Activated T-cell treated with anti-CD3 and anti-CD28 coated beads, Interleukin-2, amount 50 U/mL, for 72 hours (primary cell): Measurements from ENCODE around the gene RERE. TPM values are rescaled to one million over a fixed set of nuclear protein-coding genes. Genes with fewer than 3 reads are reported as not detected.

ENCODE experiments used
- ATAC-seq, 2 donors: fragments of 150-1000 bp; cut with Tn5 transposase; replicated peaks in 1 of 2; 2 replicates each; pipeline ENCODE4 v1.10.0; 2021; ENCODE audit warnings: moderate library complexity in 2 of 2, mild to moderate bottlenecking in 1 of 2
- DNase-seq, 2 donors: peaks; one replicate each; pipeline ENCODE4 v3.0.0; 2021 to 2022; ENCODE audit warnings: mixed read lengths in 1 of 2
- H3K27ac Mint-ChIP-seq: one replicate; pipeline ENCODE4 v1.8.0; 2022; ENCODE audit warnings: mild to moderate bottlenecking, moderate library complexity, mixed read lengths
- H3K27me3 Mint-ChIP-seq: one replicate; pipeline ENCODE4 v1.8.0; 2022; ENCODE audit warnings: low read depth, mixed read lengths
- H3K36me3 Mint-ChIP-seq, 2 donors: one replicate each; pipeline ENCODE4 v1.8.0; 2022; ENCODE audit warnings: mixed read lengths in 2 of 2, mild to moderate bottlenecking in 1 of 2; ENCODE audit not compliant: insufficient read depth in 2 of 2
- H3K4me1 Mint-ChIP-seq: one replicate; pipeline ENCODE4 v1.8.0; 2022; ENCODE audit warnings: low read depth, mixed read lengths
- H3K4me3 Mint-ChIP-seq, 2 donors: one replicate each; pipeline ENCODE4 v1.8.0; 2022; ENCODE audit warnings: mild to moderate bottlenecking in 2 of 2, mixed read lengths in 2 of 2, moderate library complexity in 2 of 2
- H3K9me3 Mint-ChIP-seq, 2 donors: one replicate each; pipeline ENCODE4 v1.8.0; 2022; ENCODE audit warnings: mixed read lengths in 2 of 2
- total RNA-seq, 2 donors: library from RNA; stranded (reverse); gene quantifications; one replicate each; pipeline ENCODE4 v1.2.3, GENCODE V29; 2022

Gene RERE
- total RNA-seq, 2 donors from 2014 or later = 98.7 to 105 TPM

GRCh38 chr1:8571200-8571984 is 246.0 kb downstream of the RERE start:
- H3K27me3 Mint-ChIP-seq = no peaks in the 10 kb centered on the region
- peak overlapping the region; percentile 42 for H3K27ac Mint-ChIP-seq
- H3K4me1 Mint-ChIP-seq = peaks cover 17% of the 10 kb centered on the region
- ATAC-seq = no peak
- no peak for DNase-seq
- no peaks in the 10 kb centered on the region for H3K9me3 Mint-ChIP-seq
- H3K4me3 Mint-ChIP-seq = no peak overlapping the region
- peaks cover 0 to 2% of the 10 kb centered on the region in 2 donors for H3K36me3 Mint-ChIP-seq

DNA sequence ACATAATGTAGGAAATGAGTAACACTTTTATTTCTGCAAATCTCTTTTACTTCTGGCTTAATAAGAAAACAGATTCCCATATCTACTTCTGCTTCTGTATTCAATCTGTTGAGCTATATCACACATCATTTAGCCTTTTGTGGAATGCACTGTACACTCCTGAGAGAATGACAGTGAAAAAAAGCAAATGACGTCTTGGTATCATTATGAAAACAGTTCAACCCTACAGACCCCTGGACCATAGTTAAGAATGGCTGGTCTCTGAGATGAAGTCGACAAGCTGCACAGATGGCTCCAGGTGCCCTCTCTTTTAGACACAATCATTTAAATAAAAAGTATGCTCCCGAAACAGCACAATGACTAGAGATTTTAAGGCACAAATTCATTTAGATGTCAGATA is 247.0 kb downstream of the RERE start:
- Mint-ChIP-seq H3K4me3 (no peak overlapping the region), H3K36me3 (peaks cover 0 to 2% of the 10 kb centered on the region in 2 donors), H3K27me3 (no peaks in the 10 kb centered on the region), H3K4me1 (peaks cover 26% of the 10 kb centered on the region), H3K9me3 (no peaks in the 10 kb centered on the region), H3K27ac (no peak overlapping the region)
- ATAC-seq (no peak), DNase-seq (no peak)

DNA sequence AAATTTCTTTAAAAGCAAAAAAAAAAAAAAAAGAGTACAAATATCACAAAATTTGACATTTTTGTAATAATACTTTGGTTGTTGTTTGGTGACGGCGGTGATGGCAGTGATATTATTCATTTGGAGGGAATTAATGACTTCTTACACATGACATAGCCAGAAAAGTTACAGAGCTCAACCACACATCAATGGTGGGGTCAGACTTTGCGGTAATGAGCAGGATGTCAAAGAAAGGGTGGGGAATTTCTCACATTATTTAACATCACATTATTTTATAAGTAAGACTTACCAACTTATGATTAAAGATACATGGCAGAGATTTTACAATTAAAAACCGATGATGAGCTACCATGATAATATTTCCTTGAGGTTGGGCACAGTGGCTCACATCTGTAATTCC is 248.2 kb downstream of the RERE start:
- Mint-ChIP-seq H3K4me3 (no peak overlapping the region), H3K27ac (no peak overlapping the region), H3K36me3 (peaks cover 0 to 2% of the 10 kb centered on the region in 2 donors), H3K27me3 (no peaks in the 10 kb centered on the region), H3K9me3 (no peaks in the 10 kb centered on the region), H3K4me1 (peaks cover 29% of the 10 kb centered on the region)
- DNase-seq = no peak
- no peak for ATAC-seq

DNA sequence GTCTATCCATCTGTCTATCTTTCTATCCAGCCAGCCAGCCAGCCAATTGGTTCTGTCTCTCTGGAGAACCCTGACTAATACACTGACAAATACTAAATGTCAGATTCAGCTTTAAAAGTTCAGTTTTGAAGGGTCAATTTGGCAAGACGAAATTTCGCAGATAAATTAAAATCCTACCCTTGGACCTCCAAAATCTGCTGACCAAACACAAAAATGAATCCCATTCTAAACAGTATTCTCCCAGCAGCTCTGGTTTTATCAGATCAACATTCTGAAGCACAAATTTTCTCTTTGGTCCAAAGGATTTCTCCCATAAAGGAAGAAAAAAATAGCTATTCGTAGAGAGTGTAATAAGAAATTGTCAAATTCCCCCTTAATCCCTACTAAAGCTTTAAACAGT is 248.6 kb downstream of the RERE start:
- DNase-seq = no peak

DNA sequence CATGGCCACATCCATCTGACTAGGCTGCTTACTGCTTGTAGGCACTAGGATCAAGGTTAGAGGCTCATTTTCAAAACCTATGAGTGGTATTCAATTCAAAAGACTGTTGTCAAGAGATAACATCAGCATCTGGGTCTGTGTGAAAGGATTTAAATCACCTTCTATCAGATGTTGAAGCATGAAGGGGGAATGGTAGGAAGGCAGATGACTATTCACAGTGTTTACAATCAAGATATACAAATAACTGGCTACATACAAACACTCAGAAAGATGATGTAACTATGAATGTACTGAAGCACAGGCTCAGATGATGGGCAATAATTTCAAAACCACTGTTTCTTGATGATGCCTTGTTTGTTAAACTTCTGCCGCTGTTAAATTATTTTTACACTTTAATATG is 250.3 kb downstream of the RERE start:
- Mint-ChIP-seq H3K4me3 (no peak overlapping the region), H3K27ac (no peak overlapping the region), H3K36me3 (no peaks in the 10 kb centered on the region), H3K4me1 (peaks cover 44% of the 10 kb centered on the region), H3K9me3 (no peaks in the 10 kb centered on the region), H3K27me3 (no peaks in the 10 kb centered on the region)
- DNase-seq = no peak
- peak; percentile 67 to 73 for ATAC-seq

More for the DNA sequence above, 248.6 kb downstream of the RERE start:
- H3K36me3 Mint-ChIP-seq = peaks cover 0 to 2% of the 10 kb centered on the region in 2 donors
- ATAC-seq = no peak
- H3K4me3 Mint-ChIP-seq = no peak overlapping the region
- no peaks in the 10 kb centered on the region for H3K27me3 Mint-ChIP-seq
- peaks cover 30% of the 10 kb centered on the region for H3K4me1 Mint-ChIP-seq
- H3K9me3 Mint-ChIP-seq = no peaks in the 10 kb centered on the region
- no peak overlapping the region for H3K27ac Mint-ChIP-seq

DNA sequence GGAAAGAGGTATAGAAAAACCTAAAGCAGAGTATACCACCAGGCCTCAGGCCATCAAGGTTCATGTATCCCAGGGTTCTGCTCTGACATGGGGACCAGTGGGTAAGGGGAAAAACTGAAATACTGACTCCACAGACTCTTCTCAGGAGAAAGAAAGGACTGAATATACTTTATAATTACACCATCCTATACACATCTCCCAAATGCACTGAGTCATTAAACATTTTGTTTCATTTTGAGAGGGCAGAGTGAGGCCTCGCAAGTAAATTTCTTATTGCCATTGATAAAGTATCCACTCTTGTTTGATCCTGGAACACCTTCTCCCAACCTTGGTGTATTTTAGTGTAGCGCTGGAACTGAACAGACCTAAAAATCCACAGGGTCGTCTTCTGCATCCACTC is 251.6 kb downstream of the RERE start:
- no peaks in the 10 kb centered on the region for H3K9me3 Mint-ChIP-seq
- H3K27ac Mint-ChIP-seq = no peak overlapping the region
- no peak overlapping the region for H3K4me3 Mint-ChIP-seq
- DNase-seq (no peak), ATAC-seq (peak; percentile 45 to 65)
- no peaks in the 10 kb centered on the region for H3K27me3 Mint-ChIP-seq
- H3K36me3 Mint-ChIP-seq = no peaks in the 10 kb centered on the region
- peaks cover 55% of the 10 kb centered on the region for H3K4me1 Mint-ChIP-seq

DNA sequence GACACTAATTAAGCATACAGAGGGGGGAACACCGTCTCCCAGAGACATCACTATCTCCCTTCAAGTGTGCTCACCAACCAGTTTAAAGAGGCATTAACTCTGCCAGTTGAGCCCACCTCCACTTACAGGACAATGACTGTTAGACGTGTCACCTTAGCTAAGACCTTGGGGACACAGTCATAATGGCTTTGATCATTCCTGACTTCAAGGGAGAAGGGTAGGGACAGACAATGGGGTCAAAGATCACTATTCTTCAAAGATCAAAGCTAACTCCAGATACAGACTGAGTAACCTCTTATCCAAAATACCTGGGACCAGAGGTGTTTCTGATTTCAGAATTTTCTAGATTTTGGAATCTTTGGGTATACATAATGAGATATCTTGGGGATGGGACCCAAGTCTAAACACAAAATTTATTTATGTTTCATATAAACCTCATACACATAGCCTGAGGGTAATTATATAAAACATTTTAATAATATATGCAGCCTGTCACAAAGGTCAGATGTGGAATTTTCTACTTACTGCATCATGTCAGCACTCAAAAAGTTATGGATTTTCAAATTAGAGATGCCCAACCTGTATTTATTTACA is 253.4 kb downstream of the RERE start:
- H3K9me3 Mint-ChIP-seq = no peaks in the 10 kb centered on the region

GRCh38 chr1:8562881-8563865 is 254.3 kb downstream of the RERE start:
- Mint-ChIP-seq H3K36me3 (no peaks in the 10 kb centered on the region), H3K27ac (peak overlapping the region; percentile 82), H3K4me1 (peaks cover 61% of the 10 kb centered on the region), H3K9me3 (no peaks in the 10 kb centered on the region), H3K27me3 (no peaks in the 10 kb centered on the region), H3K4me3 (peak overlapping the region in 1 of 2 donors; percentile 16)
- DNase-seq (no peak), ATAC-seq (no peak)

More for the DNA sequence above, 253.4 kb downstream of the RERE start:
- peaks cover 63% of the 10 kb centered on the region for H3K4me1 Mint-ChIP-seq
- no peak overlapping the region for H3K4me3 Mint-ChIP-seq
- H3K27ac Mint-ChIP-seq = no peak overlapping the region
- H3K36me3 Mint-ChIP-seq = no peaks in the 10 kb centered on the region
- ATAC-seq (no peak), DNase-seq (no peak)
- H3K27me3 Mint-ChIP-seq = no peaks in the 10 kb centered on the region

- Mint-ChIP-seq H3K9me3 (no peaks in the 10 kb centered on the region), H3K27ac (no peak overlapping the region), H3K4me3 (no peak overlapping the region), H3K4me1 (peaks cover 55% of the 10 kb centered on the region), H3K27me3 (no peaks in the 10 kb centered on the region), H3K36me3 (peaks cover 0 to under 1% of the 10 kb centered on the region in 2 donors)
- no peak for ATAC-seq
- DNase-seq = no peak
These were observed 255.2 kb downstream of the RERE start for GRCh38 chr1:8562222-8562621.

DNA sequence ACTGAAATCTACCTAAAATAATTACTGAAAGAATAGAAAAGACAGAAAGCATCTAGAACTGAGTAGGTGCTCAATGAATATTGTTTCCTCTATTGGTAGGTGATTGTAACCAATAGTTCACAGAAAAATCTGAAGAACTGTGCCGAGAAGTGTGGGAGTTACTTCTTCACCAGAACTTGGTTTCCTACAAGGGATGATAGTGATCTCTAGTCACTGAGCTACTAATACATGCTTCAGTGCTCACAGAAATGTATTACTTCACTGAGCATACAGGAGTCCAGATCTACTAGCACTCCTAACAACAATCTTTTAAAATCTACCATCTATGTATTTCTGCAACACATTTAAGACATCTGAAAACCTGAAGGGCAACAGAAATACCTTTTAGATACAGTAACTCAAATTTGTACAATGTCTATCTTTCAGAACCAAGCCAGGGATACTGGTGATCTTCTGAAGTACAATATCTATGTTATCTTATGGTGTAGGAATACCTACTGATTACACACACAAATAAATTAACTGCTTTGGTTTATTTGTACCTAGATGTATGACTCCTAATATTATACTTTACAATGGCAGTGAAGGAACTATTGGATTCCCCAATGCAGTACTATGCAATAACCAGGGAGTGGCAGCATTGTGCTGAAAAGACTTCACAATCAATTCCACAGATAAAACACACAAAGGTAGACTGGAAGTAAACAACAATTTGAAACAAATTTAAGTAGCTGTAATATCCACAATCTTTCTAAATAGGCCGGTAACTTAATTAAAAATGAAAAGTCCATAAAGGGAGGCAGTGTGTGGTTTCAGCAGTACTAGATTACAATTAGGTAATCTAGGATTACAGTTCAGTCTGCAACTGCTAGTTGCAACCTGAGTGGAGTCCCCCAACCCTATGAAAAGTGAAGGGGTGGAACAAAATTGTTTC is 256.6 kb downstream of the RERE start:
- ATAC-seq (peak; percentile 84 to 85), DNase-seq (peak; percentile 18 to 27)
- H3K27me3 Mint-ChIP-seq = no peaks in the 10 kb centered on the region
- peak overlapping the region; percentile 59 to 80 for H3K4me3 Mint-ChIP-seq
- H3K36me3 Mint-ChIP-seq = peaks cover 0 to 6% of the 10 kb centered on the region in 2 donors
- H3K27ac Mint-ChIP-seq = peak overlapping the region; percentile 93
- no peaks in the 10 kb centered on the region for H3K9me3 Mint-ChIP-seq
- peaks cover 56% of the 10 kb centered on the region for H3K4me1 Mint-ChIP-seq

- Mint-ChIP-seq H3K4me1 (peaks cover 58% of the 10 kb centered on the region), H3K4me3 (peak overlapping the region in 1 of 2 donors; percentile 29), H3K36me3 (peaks cover 0 to 12% of the 10 kb centered on the region in 2 donors), H3K27me3 (no peaks in the 10 kb centered on the region), H3K9me3 (no peaks in the 10 kb centered on the region), H3K27ac (peak overlapping the region; percentile 93)
- ATAC-seq = no peak
- DNase-seq = no peak
These were observed 257.4 kb downstream of the RERE start for GRCh38 chr1:8560035-8560434.

GRCh38 chr1:8555582-8555981 is 261.9 kb downstream of the RERE start:
- Mint-ChIP-seq H3K36me3 (peaks cover 3 to 24% of the 10 kb centered on the region in 2 donors), H3K27me3 (no peaks in the 10 kb centered on the region), H3K27ac (peak overlapping the region; percentile 81), H3K4me3 (peak overlapping the region in 1 of 2 donors; percentile 45), H3K9me3 (no peaks in the 10 kb centered on the region), H3K4me1 (peaks cover 56% of the 10 kb centered on the region)
- ATAC-seq (peak; percentile 80 to 85), DNase-seq (no peak)
